Measurements from ENCODE around the gene RPH3AL. TPM values are rescaled to one million over a fixed set of nuclear protein-coding genes. Genes with fewer than 3 reads are reported as not detected.
"Not testable (repeated sequence)": the region's sequence is repeated elsewhere in the genome, so short reads cannot be mapped to it uniquely, and the experiment has no call there.

RPH3AL gene
- total and polyA plus RNA-seq, 8 donors, result 43.4 to 89.1 (median 56.0) TPM

GRCh38 chr17:226108-227077 lies 126.2 kb downstream of the RPH3AL start:
- FAIRE-seq (no peak), ATAC-seq (no peak), DNase-seq (peak in 2 of 6 donors; percentile 7 to 38)
- Histone ChIP-seq H3K27ac (no peak overlapping the region), H3K27me3 (no peaks in the 10 kb centered on the region), H3K9me3 (no peaks in the 10 kb centered on the region), H3K4me1 (no peaks in the 10 kb centered on the region), H3K4me3 (no peak overlapping the region), H3K36me3 (no peaks in the 10 kb centered on the region)
- WGBS, 2 donors, result 91 to 93% methylated on average over 24 of the region's 24 CpGs
- intact Hi-C loops (cut with DNase I), result no loop called here
- no peak for TF ChIP-seq CTCF (IDR thresholded peaks at IDR 0.05)

- Histone ChIP-seq H3K4me1 (no peaks in the 10 kb centered on the region), H3K9me3 (no peaks in the 10 kb centered on the region), H3K4me3 (no peak overlapping the region), H3K27me3 (no peaks in the 10 kb centered on the region), H3K36me3 (no peaks in the 10 kb centered on the region), H3K27ac (no peak overlapping the region)
- ATAC-seq, result no peak
- peak in 3 of 6 donors; percentile 14 to 41 (median 25) for DNase-seq
- 94 to 96% methylated on average over 9 of the region's 9 CpGs for WGBS, 2 donors
- TF ChIP-seq CTCF (IDR thresholded peaks at IDR 0.05), result no peak
- intact Hi-C loops (cut with DNase I), result no loop called here
- FAIRE-seq, result no peak
These were observed 127.1 kb downstream of the RPH3AL start for GRCh38 chr17:225551-225950.

GRCh38 chr17:224576-224975 lies 128.0 kb downstream of the RPH3AL start:
- intact Hi-C loops (cut with DNase I); H3K36me3 ChIP-seq; FAIRE-seq; H3K27me3 ChIP-seq; ATAC-seq; DNase-seq; H3K9me3 ChIP-seq; H3K4me1 ChIP-seq; H3K4me3 ChIP-seq; H3K27ac ChIP-seq: not testable (repeated sequence)
- WGBS, 2 donors, result 97 to 100% methylated on average over 2 of the region's 2 CpGs

GRCh38 chr17:223723-224471 lies 128.7 kb downstream of the RPH3AL start:
- FAIRE-seq (no peak), ATAC-seq (peak in 1 of 4 donors; percentile 11), DNase-seq (peak in 3 of 6 donors; percentile 28 to 47 (median 40))
- Histone ChIP-seq H3K9me3 (no peaks in the 10 kb centered on the region), H3K27ac (no peak overlapping the region), H3K36me3 (no peaks in the 10 kb centered on the region), H3K4me3 (no peak overlapping the region), H3K27me3 (no peaks in the 10 kb centered on the region), H3K4me1 (no peaks in the 10 kb centered on the region)
- intact Hi-C loops (cut with DNase I), result no loop called here
- WGBS, 2 donors, result 89 to 92% methylated on average over 12 of the region's 12 CpGs
- no peak for TF ChIP-seq CTCF (IDR thresholded peaks at IDR 0.05)

- FAIRE-seq (no peak), ATAC-seq (peak in 1 of 4 donors; percentile 39), DNase-seq (peak in 3 of 6 donors; percentile 1 to 41 (median 13))
- WGBS, 2 donors, result 91% methylated on average over 8 of the region's 8 CpGs
- Histone ChIP-seq H3K36me3 (no peaks in the 10 kb centered on the region), H3K4me3 (no peak overlapping the region), H3K27ac (no peak overlapping the region), H3K9me3 (no peaks in the 10 kb centered on the region), H3K27me3 (no peaks in the 10 kb centered on the region), H3K4me1 (no peaks in the 10 kb centered on the region)
- TF ChIP-seq CTCF (IDR thresholded peaks at IDR 0.05), result no peak
- intact Hi-C loops (cut with DNase I), result no loop called here
These were observed 130.4 kb downstream of the RPH3AL start for GRCh38 chr17:222172-222571.
